ENCODE results near the gene SKA3.

The SKA3 gene

DNA sequence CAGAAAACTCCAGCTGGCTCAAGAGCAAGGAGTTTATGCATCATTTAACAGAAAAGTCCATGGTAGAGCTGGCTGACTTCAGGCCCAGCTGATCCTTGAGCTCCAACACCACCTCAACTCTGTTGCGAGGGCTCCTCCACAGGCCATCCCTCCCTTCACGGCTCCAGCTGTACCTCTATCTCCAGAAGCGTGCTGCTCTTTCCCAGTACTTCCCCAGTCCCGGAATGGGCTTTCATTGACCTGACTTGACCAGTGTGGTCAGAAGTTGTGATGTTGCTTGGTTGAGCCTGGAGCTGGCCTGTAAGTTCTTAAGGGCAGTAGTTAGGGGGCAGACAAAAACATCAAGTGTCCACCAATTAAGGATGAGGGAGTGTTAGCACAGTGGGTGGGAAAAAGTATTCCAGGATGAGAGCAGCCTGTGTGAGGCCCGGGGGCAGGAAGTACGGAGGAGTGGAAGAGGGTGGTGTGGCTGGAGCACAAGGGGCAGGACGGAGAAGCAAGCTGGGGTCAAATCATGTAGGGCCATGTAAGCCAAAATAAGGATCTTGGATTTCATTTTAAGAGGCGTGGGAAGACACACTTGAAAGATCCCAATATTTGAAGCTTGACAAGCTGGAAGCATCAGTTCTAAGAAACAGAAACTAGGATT is 24.0 kb downstream of the SKA3 start:
- POLR2A ChIA-PET: interaction anchor here (1.1 kb wide), 1 partner anchor 9 kb away, joined by 3 read pairs; no protein-coding TSS in a partner anchor
- DNase-seq (ENCODE audit: extremely low spot score): no peak
- CTCF ChIA-PET: interaction anchor here (0.9 to 1.3 kb wide), 3 partner anchors 10 to 325 kb away, joined by 3 to 4 read pairs (median 3); no protein-coding TSS in a partner anchor
- TF ChIP-seq, protein P1, sequence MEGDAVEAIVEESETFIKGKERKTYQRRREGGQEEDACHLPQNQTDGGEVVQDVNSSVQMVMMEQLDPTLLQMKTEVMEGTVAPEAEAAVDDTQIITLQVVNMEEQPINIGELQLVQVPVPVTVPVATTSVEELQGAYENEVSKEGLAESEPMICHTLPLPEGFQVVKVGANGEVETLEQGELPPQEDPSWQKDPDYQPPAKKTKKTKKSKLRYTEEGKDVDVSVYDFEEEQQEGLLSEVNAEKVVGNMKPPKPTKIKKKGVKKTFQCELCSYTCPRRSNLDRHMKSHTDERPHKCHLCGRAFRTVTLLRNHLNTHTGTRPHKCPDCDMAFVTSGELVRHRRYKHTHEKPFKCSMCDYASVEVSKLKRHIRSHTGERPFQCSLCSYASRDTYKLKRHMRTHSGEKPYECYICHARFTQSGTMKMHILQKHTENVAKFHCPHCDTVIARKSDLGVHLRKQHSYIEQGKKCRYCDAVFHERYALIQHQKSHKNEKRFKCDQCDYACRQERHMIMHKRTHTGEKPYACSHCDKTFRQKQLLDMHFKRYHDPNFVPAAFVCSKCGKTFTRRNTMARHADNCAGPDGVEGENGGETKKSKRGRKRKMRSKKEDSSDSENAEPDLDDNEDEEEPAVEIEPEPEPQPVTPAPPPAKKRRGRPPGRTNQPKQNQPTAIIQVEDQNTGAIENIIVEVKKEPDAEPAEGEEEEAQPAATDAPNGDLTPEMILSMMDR (IDR thresholded peaks at IDR 0.05; ENCODE audit: control extremely low read depth, extremely low read depth, low read depth, missing control alignments): no peak

DNA sequence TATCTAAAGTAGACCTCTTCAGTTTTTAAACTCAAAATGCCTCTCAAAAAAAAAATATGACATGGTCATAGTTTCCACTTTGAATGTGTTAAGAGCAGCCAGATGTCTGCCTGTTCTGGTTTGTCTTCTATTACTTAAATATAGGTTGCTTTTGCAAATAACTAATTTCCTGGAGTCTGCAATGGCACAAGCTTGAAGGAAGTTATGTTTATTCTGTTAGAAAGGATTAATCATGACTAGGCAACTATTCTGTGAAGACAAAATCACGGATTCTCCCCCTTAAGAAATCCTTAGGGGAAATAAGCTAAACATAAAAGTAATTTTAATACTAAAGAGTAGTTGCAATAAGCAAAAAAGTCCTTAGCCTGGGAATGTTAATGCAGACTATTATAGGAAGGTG is 26.3 kb downstream of the SKA3 start:
- ChIA-PET CTCF (interaction anchor here (0.9 to 3.1 kb wide), 4 partner anchors 11 to 206 kb away, joined by 3 to 16 read pairs (median 3); partner anchors contain the start of genes MRPL57 and SKA3), POLR2A (no interaction called here)
- no peak for DNase-seq (ENCODE audit: extremely low spot score)
- TF ChIP-seq, protein P1 (IDR thresholded peaks at IDR 0.05; ENCODE audit: control extremely low read depth, extremely low read depth, low read depth, missing control alignments): no peak

DNA sequence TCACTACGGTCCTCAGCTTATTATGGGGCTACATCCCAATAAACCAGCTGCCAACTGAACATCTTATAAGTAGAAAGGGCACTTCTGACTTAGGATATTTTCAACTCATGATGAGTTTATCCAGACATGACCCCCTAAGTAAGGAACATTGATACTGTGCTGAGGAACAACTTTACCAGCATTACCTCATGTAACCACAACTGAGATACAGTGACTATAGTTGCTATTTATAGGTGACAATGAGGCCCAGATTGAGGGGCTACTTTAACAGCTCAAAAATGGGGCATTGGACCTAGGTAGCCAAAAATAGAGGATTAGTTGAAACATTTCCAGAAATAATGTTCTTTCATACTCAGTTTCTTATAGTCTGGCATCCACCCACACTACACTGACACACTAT is 26.8 kb downstream of the SKA3 start:
- CTCF ChIA-PET: interaction anchor here (1.0 to 3.1 kb wide), 3 partner anchors 12 to 206 kb away, joined by 3 to 16 read pairs (median 3); partner anchors contain the start of genes MRPL57 and SKA3
- TF ChIP-seq, protein P1 (IDR thresholded peaks at IDR 0.05; ENCODE audit: control extremely low read depth, extremely low read depth, low read depth, missing control alignments): no peak
- DNase-seq (ENCODE audit: extremely low spot score): no peak
- POLR2A ChIA-PET: interaction anchor here (2.5 kb wide), 1 partner anchor 27 kb away, joined by 10 read pairs; the partner anchor contains the start of genes MRPL57 and SKA3

DNA sequence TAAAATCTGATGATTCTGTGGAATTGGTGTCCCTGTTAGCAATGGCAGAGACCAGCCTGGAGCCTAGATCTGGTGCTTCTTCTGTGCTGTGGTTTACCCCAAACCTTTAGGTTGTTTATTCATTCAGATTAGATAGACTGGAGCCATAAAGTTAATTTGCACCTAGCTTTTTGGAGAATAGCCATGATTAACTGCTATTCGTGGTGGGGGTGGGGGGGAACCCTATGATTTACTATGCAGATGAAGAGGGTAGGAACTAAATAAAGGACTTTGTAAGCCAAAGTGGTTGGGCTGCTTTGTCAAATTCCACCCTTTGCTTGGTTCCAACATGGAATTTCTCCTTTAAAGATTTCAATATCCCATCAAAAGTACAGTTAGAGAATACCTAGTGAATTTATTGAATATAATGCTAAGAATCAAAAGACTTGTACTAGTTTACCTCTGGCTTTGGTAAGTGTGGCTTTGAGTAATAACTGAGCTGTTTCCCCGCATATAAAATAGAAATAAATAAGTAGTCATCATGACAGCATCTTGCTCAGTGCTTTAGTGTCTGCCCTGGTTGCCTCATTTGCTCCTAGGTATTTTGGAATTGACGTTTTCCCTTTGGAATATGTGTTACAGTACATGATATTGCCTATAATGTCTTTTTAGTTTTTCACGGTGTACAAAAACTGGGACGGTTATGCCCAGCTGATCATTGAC is 27.6 kb downstream of the SKA3 start:
- TF ChIP-seq, protein P1 (IDR thresholded peaks at IDR 0.05; ENCODE audit: control extremely low read depth, extremely low read depth, low read depth, missing control alignments): no peak
- ChIA-PET POLR2A (interaction anchor here (0.6 to 2.5 kb wide), 3 partner anchors 14 to 928 kb away, joined by 3 to 10 read pairs (median 5); partner anchors contain the start of genes MRPL57 and SKA3), CTCF (interaction anchor here (1.6 to 3.1 kb wide), 3 partner anchors 13 to 205 kb away, joined by 3 to 16 read pairs (median 4); partner anchors contain the start of genes MRPL57 and SKA3)
- no peak for DNase-seq (ENCODE audit: extremely low spot score)

DNA sequence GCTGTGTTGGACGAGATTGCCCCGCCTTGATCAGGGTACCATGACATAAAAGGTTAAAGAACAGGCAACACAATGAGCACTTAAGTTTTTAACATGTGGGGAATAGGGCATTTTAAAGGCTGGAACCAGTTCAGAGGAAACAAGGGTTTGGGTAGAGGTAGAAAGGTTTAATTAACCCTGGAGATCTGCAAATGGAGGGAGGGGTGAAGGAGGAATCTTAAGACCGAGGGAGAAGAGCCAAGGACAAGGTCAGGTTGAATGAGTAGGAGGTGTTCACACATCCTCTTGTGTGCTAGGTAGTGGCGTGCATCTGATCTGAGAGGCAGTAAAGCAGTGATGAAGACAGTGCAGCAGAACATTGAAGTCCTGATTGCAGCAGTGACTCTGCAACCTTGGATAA is 28.5 kb downstream of the SKA3 start:
- CTCF ChIA-PET: interaction anchor here (1.8 to 3.1 kb wide), 2 partner anchors 13 to 28 kb away, joined by 4 to 16 read pairs; partner anchors contain the start of genes MRPL57 and SKA3
- TF ChIP-seq, protein P1 (IDR thresholded peaks at IDR 0.05; ENCODE audit: control extremely low read depth, extremely low read depth, low read depth, missing control alignments): no peak
- POLR2A ChIA-PET: interaction anchor here (0.6 to 2.5 kb wide), 3 partner anchors 13 to 929 kb away, joined by 3 to 10 read pairs (median 5); partner anchors contain the start of genes MRPL57 and SKA3
- no peak for DNase-seq (ENCODE audit: extremely low spot score)

DNA sequence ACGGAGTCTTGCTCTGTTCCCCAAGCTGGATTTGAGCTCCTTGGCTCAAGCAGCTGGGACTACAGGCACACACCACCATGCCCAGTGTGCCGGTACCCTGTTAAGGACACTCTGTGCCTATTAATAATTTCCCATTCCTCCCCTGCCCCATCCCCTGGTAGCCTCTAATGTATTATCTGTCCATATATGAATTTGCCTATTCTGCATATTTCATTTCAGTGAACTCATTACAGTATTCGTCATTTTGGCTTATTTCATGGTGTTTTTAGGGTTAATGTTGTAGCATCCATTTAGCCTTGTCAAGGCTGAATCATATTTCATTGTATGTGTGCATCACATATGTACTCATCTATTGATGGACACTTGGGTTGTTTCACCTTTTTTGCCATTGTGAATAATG is 33.6 kb downstream of the SKA3 start:
- no peak for DNase-seq (ENCODE audit: extremely low spot score)
- TF ChIP-seq, protein P1 (IDR thresholded peaks at IDR 0.05; ENCODE audit: control extremely low read depth, extremely low read depth, low read depth, missing control alignments): no peak
- CTCF ChIA-PET: no interaction called here
- POLR2A ChIA-PET: interaction anchor here (1.1 kb wide), 1 partner anchor 10 kb away, joined by 3 read pairs; no protein-coding TSS in a partner anchor
